HEK293 (cell line): ENCODE measurements around the gene PHLPP2.

Source experiments
- CTCF ChIA-PET: fragments of 350-600 bp; formaldehyde crosslinking; extraction: SDS; loops from one replicate; lab custom pipeline; 2021; ENCODE audit warnings: antibody characterized with exemption; lab: Yijun Ruan, JAX
- POLR2A ChIA-PET: fragments of 300-600 bp; formaldehyde crosslinking; extraction: SDS; loops from one replicate; lab custom pipeline; 2020; ENCODE audit warnings: antibody characterized with exemption, inconsistent platforms; lab: Yijun Ruan, JAX
- H3K27ac ChIP-seq: fragments of 200-500 bp; sonication (Bioruptor generic); 2 replicates; pipeline ENCODE4 v1.5.1; 2014; ENCODE audit warnings: low read depth, low read length, control low read depth, inconsistent platforms; ENCODE audit errors: extremely low read depth
- H3K36me3 ChIP-seq, 2 experiments: fragments of 200-500 bp in 1 of 2; sonication (Bioruptor generic) in 1 of 2; 1 replicate in 1 of 2; 2 replicates in 1 of 2; pipeline ENCODE4 v1.5.1; 2014 to 2017; ENCODE audit warnings: inconsistent platforms in 2 of 2, low read length in 2 of 2; ENCODE audit not compliant: control insufficient read depth in 2 of 2, insufficient read depth in 1 of 2
- H3K4me1 ChIP-seq: fragments of 200-500 bp; sonication (Bioruptor generic); 2 replicates; pipeline ENCODE4 v1.5.1; 2014; ENCODE audit warnings: mild to moderate bottlenecking, low read length, inconsistent platforms; ENCODE audit not compliant: control insufficient read depth, insufficient read depth
- H3K4me3 ChIP-seq: 2 replicates; pipeline ENCODE4 v1.5.1; 2011; ENCODE audit warnings: low read depth, mild to moderate bottlenecking, control low read depth, low read length, moderate library complexity
- H3K9me3 ChIP-seq: fragments of 200-500 bp; sonication (Bioruptor generic); 2 replicates; pipeline ENCODE4 v1.5.1; 2014; ENCODE audit warnings: low read depth, low read length, inconsistent platforms; ENCODE audit not compliant: control insufficient read depth, insufficient read depth
- FEZF1 ChIP-seq: fragments of 450-650 bp; formaldehyde crosslinking; IDR thresholded peaks from 2 replicates; pipeline ENCODE4 v1.5.1; 2016; ENCODE audit warnings: missing biosample characterization, missing genetic modification characterization
- KLF9 ChIP-seq: fragments of 450-650 bp; formaldehyde crosslinking; IDR thresholded peaks from 2 replicates; pipeline ENCODE4 v1.5.1; 2016; ENCODE audit warnings: missing biosample characterization, missing genetic modification characterization, low read depth
- PBX3 ChIP-seq: sonication (generic); formaldehyde crosslinking; IDR thresholded peaks from 2 replicates; pipeline ENCODE4 v1.8.1; 2022; ENCODE audit warnings: mild to moderate bottlenecking, moderate library complexity, missing genetic modification reagents
- PRDM1 ChIP-seq: fragments of 450-650 bp; formaldehyde crosslinking; IDR thresholded peaks from 2 replicates; pipeline ENCODE4; 2016; ENCODE audit warnings: missing biosample characterization, missing genetic modification characterization
- ZBTB17 ChIP-seq: fragments of 450-650 bp; formaldehyde crosslinking; IDR thresholded peaks from 2 replicates; pipeline ENCODE4 v1.5.1; 2016; ENCODE audit warnings: missing biosample characterization, missing genetic modification characterization
- ZBTB7A ChIP-seq: fragments of 450-650 bp; formaldehyde crosslinking; IDR thresholded peaks from 2 replicates; pipeline ENCODE4 v1.5.1; 2016; ENCODE audit warnings: low read depth, missing biosample characterization, missing genetic modification characterization
- ZFHX2 ChIP-seq: fragments of 450-650 bp; formaldehyde crosslinking; conservative IDR thresholded peaks from 2 replicates; pipeline ENCODE4 v1.5.1; 2016; ENCODE audit warnings: missing biosample characterization, missing genetic modification characterization
- ZIC2 ChIP-seq: fragments of 450-650 bp; formaldehyde crosslinking; IDR thresholded peaks from 2 replicates; pipeline ENCODE4 v1.5.1; 2016; ENCODE audit warnings: missing biosample characterization, missing genetic modification characterization
- ZNF121 ChIP-seq: fragments of 450-650 bp; formaldehyde crosslinking; IDR thresholded peaks from 2 replicates; pipeline ENCODE4 v1.5.1; 2016; ENCODE audit warnings: missing biosample characterization, missing genetic modification characterization
- ZNF132 ChIP-seq: fragments of 450-650 bp; formaldehyde crosslinking; IDR thresholded peaks from 2 replicates; pipeline ENCODE4 v1.5.1; 2017; ENCODE audit warnings: missing biosample characterization, missing genetic modification characterization, borderline replicate concordance
- ZNF169 ChIP-seq: fragments of 450-650 bp; formaldehyde crosslinking; IDR thresholded peaks from 2 replicates; pipeline ENCODE4 v1.5.1; 2016; ENCODE audit warnings: missing biosample characterization, missing genetic modification characterization
- ZNF24 ChIP-seq: fragments of 450-650 bp; formaldehyde crosslinking; IDR thresholded peaks from 2 replicates; pipeline ENCODE4 v1.5.1; 2016; ENCODE audit warnings: missing biosample characterization, missing genetic modification characterization
- ZNF311 ChIP-seq: fragments of 450-650 bp; formaldehyde crosslinking; IDR thresholded peaks from 2 replicates; pipeline ENCODE4 v1.5.1; 2017; ENCODE audit warnings: missing biosample characterization, missing genetic modification characterization, borderline replicate concordance
- ZNF473 ChIP-seq: fragments of 450-650 bp; formaldehyde crosslinking; IDR thresholded peaks from 2 replicates; pipeline ENCODE4 v1.5.1; 2017; ENCODE audit warnings: missing biosample characterization, missing genetic modification characterization
- ZNF600 ChIP-seq: fragments of 450-650 bp; formaldehyde crosslinking; IDR thresholded peaks from 2 replicates; pipeline ENCODE4 v1.5.1; 2016; ENCODE audit warnings: missing biosample characterization, missing genetic modification characterization
- ZNF701 ChIP-seq: fragments of 450-650 bp; formaldehyde crosslinking; IDR thresholded peaks from 2 replicates; pipeline ENCODE4 v1.5.1; 2016; ENCODE audit warnings: missing biosample characterization, missing genetic modification characterization
- TF ChIP-seq, protein P1 (sequence below): fragments of 450-650 bp; formaldehyde crosslinking; IDR thresholded peaks from 2 replicates; pipeline ENCODE4; 2016; ENCODE audit warnings: missing biosample characterization, missing genetic modification characterization

The PHLPP2 gene

GRCh38 chr16:71709229-71709781, 15.2 kb downstream of the PHLPP2 start:
- CTCF ChIA-PET = no interaction called here
- Histone ChIP-seq H3K4me1 (peaks cover 7% of the 10 kb centered on the region; the same call in 1 of the 2 replicates), H3K36me3 (peaks cover 0 to 8% of the 10 kb centered on the region in 2 experiments; a peak in 2 of 3 replicates), H3K9me3 (no peaks in the 10 kb centered on the region), H3K4me3 (no peak overlapping the region), H3K27ac (no peak overlapping the region)
- TF ChIP-seq PBX3 (CRISPR knock-in tag) = no peak
- TF ChIP-seq, protein P1, sequence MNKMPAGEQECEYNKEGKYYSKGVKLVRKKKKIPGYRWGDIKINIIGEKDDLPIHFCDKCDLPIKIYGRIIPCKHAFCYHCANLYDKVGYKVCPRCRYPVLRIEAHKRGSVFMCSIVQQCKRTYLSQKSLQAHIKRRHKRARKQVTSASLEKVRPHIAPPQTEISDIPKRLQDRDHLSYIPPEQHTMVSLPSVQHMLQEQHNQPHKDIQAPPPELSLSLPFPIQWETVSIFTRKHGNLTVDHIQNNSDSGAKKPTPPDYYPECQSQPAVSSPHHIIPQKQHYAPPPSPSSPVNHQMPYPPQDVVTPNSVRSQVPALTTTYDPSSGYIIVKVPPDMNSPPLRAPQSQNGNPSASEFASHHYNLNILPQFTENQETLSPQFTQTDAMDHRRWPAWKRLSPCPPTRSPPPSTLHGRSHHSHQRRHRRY = no peak
- no peak for TF ChIP-seq ZBTB7A (tag by site-specific recombination)
- no peak for TF ChIP-seq ZNF600
- TF ChIP-seq ZNF24 (tag by site-specific recombination) = no peak
- 0 out of 2 replicates have a peak, but pooled peaks have one; percentile 10 for TF ChIP-seq FEZF1 (tag by site-specific recombination)
- TF ChIP-seq KLF9 (tag by site-specific recombination) = no peak
- TF ChIP-seq ZBTB17 (tag by site-specific recombination) = peak; percentile 49
- no peak for TF ChIP-seq ZNF473 (tag by site-specific recombination)
- peak; percentile 23; the same call in 1 of the 2 replicates for TF ChIP-seq PRDM1
- no peak for TF ChIP-seq ZNF701 (tag by site-specific recombination)
- no peak for TF ChIP-seq ZNF132 (tag by site-specific recombination)
- TF ChIP-seq ZIC2 (tag by site-specific recombination) = no peak
- POLR2A ChIA-PET = interaction anchor here (0.6 kb wide), 1 partner anchor 139 kb away, joined by 5 read pairs; no protein-coding TSS in a partner anchor

DNA sequence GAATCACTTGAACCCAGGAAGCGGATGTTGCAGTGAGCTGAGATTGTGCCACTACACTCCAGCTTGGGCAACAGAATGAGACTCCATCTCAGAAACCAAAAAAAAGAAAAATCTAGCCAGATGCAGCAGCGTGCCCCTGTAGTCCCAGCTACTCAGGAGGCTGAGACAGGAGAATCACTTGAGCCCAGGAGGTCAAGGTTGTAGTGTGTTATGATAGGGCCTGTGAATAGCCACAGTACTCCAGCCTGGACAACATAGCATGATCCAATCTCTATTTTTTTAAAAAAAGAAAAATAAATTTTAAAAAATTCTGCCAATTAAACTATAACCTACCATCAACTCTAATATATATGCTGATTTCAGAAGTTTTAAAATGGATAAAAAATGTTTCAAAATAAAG, 15.8 kb downstream of the PHLPP2 start:
- CTCF ChIA-PET = no interaction called here
- H3K4me1 ChIP-seq = peaks cover 7% of the 10 kb centered on the region; the same call in 1 of the 2 replicates
- H3K9me3 ChIP-seq = no peaks in the 10 kb centered on the region
- H3K4me3 ChIP-seq = no peak overlapping the region
- H3K36me3 ChIP-seq = peaks cover 0 to 6% of the 10 kb centered on the region in 2 experiments; a peak in 2 of 3 replicates
- TF ChIP-seq ZNF121 (tag by site-specific recombination) (0 out of 2 replicates have a peak, but pooled peaks have one; percentile 33), ZNF311 (tag by site-specific recombination) (no peak)
- POLR2A ChIA-PET = interaction anchor here (0.6 kb wide), 1 partner anchor 140 kb away, joined by 5 read pairs; no protein-coding TSS in a partner anchor
- no peak overlapping the region for H3K27ac ChIP-seq

DNA sequence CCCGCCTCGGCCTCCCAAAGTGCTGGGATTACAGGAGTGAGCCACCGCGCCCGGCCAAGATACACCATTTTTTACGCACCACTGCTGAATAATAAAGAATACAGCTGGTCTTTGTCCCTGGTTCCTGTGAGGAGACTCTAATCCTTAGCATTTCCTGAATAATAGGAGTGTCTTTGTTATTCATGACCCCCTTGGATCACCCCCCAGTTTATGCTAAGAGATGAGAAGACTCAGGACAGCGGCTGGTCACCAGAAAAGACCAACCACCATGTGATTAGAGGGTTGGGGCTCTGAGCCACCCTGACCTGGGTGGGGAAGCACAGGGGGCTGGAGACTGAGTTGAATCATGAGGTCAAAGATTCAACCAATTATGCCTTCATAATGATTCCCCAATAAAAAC, 17.3 kb downstream of the PHLPP2 start:
- Histone ChIP-seq H3K9me3 (no peaks in the 10 kb centered on the region), H3K27ac (no peak overlapping the region), H3K4me3 (no peak overlapping the region), H3K36me3 (peaks cover 0 to 6% of the 10 kb centered on the region in 2 experiments; a peak in 1 of 3 replicates)
- TF ChIP-seq ZNF169 (no peak), ZFHX2 (tag by site-specific recombination) (no peak)
- TF ChIP-seq, all 188 proteins: peak for 0
- H3K4me1 ChIP-seq = peaks cover 7% of the 10 kb centered on the region; the same call in 1 of the 2 replicates
- CTCF ChIA-PET = no interaction called here
- POLR2A ChIA-PET = interaction anchor here (0.6 kb wide), 1 partner anchor 22 kb away, joined by 3 read pairs; no protein-coding TSS in a partner anchor
